TTC549 (cell line): ENCODE data around the gene PTGDR.

Experiments used
- FAIRE-seq: peaks from 2 replicates; lab custom pipeline; 2012; peaks lifted over from hg19 to GRCh38; lab: Jason Lieb, UNC

The PTGDR gene

GRCh38 chr14:52312931-52313355, 45.4 kb downstream of the PTGDR start:
- no peak for FAIRE-seq

- no peak for FAIRE-seq
These were observed 46.0 kb downstream of the PTGDR start for GRCh38 chr14:52313462-52313861.

- FAIRE-seq = no peak
These were observed 46.6 kb downstream of the PTGDR start, which contains the start of gene PTGER2 for GRCh38 chr14:52313903-52314594. TSS of gene PTGER2 (plus strand) at chr14:52314312. CDS start at chr14:52314549, 237 bp downstream.

DNA sequence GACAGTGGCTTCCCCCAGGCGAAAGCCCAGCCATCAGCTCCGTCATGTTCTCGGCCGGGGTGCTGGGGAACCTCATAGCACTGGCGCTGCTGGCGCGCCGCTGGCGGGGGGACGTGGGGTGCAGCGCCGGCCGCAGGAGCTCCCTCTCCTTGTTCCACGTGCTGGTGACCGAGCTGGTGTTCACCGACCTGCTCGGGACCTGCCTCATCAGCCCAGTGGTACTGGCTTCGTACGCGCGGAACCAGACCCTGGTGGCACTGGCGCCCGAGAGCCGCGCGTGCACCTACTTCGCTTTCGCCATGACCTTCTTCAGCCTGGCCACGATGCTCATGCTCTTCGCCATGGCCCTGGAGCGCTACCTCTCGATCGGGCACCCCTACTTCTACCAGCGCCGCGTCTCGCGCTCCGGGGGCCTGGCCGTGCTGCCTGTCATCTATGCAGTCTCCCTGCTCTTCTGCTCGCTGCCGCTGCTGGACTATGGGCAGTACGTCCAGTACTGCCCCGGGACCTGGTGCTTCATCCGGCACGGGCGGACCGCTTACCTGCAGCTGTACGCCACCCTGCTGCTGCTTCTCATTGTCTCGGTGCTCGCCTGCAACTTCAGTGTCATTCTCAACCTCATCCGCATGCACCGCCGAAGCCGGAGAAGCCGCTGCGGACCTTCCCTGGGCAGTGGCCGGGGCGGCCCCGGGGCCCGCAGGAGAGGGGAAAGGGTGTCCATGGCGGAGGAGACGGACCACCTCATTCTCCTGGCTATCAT, 47.3 kb downstream of the PTGDR start:
- FAIRE-seq = no peak

DNA sequence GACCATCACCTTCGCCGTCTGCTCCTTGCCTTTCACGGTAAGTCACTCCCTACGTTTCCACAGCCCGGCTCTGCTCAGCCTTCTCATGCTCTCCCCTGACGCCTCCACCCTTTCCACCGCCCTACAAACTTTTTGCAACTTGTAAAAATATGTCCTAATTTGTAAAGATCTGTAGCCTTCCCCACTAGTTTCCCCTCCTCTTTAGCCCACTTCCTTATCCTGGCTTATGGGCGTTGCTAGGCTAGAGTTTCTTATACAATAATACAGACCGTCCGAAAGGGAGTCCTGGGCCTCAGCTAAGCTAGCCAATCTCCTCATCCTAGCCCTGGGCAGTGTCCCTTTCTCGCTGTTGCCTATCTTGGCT, 47.8 kb downstream of the PTGDR start:
- no peak for FAIRE-seq

GRCh38 chr14:52318062-52318461, 50.6 kb downstream of the PTGDR start:
- no peak for FAIRE-seq

DNA sequence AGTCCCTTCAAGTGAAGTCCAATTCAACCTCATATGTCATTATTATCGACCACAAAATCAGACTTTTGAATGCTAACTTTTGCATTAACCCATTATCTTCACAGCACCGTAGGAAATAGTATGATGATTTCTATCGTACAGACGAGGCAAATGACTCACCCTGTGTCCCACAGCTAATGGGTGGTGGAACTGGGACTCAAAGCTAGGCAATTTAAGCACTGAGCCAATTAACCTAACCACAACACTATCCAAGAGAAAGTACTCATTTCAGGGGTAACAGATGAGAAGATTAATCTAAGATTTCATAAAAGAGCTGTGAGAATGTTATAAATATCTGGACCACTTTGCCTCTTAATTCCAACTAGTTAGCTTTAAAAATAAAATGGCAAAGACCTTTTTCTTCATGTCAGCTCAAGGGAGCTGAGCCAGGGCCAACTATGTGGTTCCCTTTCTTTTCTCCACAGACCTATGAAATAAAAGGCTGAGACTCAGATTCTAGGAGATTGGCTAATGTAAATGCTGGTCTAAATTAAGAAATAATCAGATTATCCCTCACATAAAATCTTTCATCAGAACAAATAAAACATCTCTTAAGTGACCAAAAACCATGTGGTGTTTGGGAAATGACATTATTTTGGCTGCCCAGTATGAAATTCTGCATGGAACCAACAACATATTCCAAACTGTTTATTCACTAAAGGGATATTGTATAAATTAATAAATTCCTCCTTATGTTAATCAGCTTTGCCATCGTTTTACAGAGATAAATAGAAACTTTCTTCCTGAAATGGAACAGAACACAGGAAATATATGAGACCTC, 51.5 kb downstream of the PTGDR start:
- FAIRE-seq = no peak

GRCh38 chr14:52319919-52320318, 52.4 kb downstream of the PTGDR start:
- FAIRE-seq = no peak

- no peak for FAIRE-seq
These were observed 57.6 kb downstream of the PTGDR start for GRCh38 chr14:52325126-52325525.

GRCh38 chr14:52325630-52326029, 58.1 kb downstream of the PTGDR start:
- FAIRE-seq = no peak
